GM12878 (cell line): ENCODE measurements around the gene GRIN2A. TPM values are rescaled to one million over a fixed set of nuclear protein-coding genes. Genes with fewer than 3 reads are reported as not detected.

ENCODE experiments used
- ATAC-seq: fragments of 200-7000 bp; cut with Tn5 transposase; 3 replicates; pipeline ENCODE4 v1.9.1; 2020; ENCODE audit warnings: mild to moderate bottlenecking, moderate library complexity
- BruUV-seq: library from RNA; stranded (reverse); fragments of 400-500 nt; replicated peaks from 2 replicates; lab custom pipeline; 2021; lab: Mats Ljungman, UMichigan
- CTCF ChIA-PET: fragments of 300-600 bp; sonication (Branson Sonifier 250); formaldehyde crosslinking; extraction: SDS; loops from one replicate; lab custom pipeline; 2021; ENCODE audit warnings: inconsistent platforms; lab: Yijun Ruan, JAX
- POLR2A ChIA-PET: fragments of 350-600 bp; formaldehyde crosslinking; extraction: SDS; loops from one replicate; lab custom pipeline; 2021; ENCODE audit warnings: inconsistent platforms; lab: Charles Lee
- RAD21 ChIA-PET: fragments of 300-600 bp; sonication (Branson Sonifier 250); formaldehyde crosslinking; loops from one replicate; lab custom pipeline; 2023; ENCODE audit warnings: antibody characterized with exemption; ENCODE audit not compliant: unreplicated experiment; lab: Charles Lee
- SMC1A ChIA-PET: fragments of 300-600 bp; sonication (Branson Sonifier 250); formaldehyde crosslinking; loops from one replicate; lab custom pipeline; 2023; ENCODE audit not compliant: unreplicated experiment, uncharacterized antibody; lab: Charles Lee
- DNase-seq: peaks from one replicate; pipeline ENCODE4 v3.0.0-alpha.2; 2011; ENCODE audit warnings: low read depth, low spot score
- FAIRE-seq: peaks from 3 replicates; lab custom pipeline; 2011; peaks lifted over from hg19 to GRCh38; lab: Jason Lieb, UNC
- H2AFZ ChIP-seq: 2 replicates; pipeline ENCODE4 v1.6.0; 2011; ENCODE audit warnings: low read depth, low read length, control low read depth; ENCODE audit not compliant: control insufficient read depth
- H3K27ac ChIP-seq: 2 replicates; pipeline ENCODE4 v1.5.1; 2011; ENCODE audit warnings: control low read depth; ENCODE audit not compliant: control insufficient read depth, insufficient read depth
- H3K27me3 ChIP-seq, 2 experiments: replicated peaks in 1 of 2; 2 replicates each; pipeline versions ENCODE4 v1.6.0 to v1.6.1; 2011; ENCODE audit warnings: low read length in 1 of 2; ENCODE audit not compliant: control insufficient read depth in 2 of 2, insufficient read depth in 2 of 2
- H3K36me3 ChIP-seq, 2 experiments: 2 replicates each; pipeline ENCODE4 v1.5.1; 2011; ENCODE audit warnings: low read length in 1 of 2; ENCODE audit not compliant: control insufficient read depth in 2 of 2, insufficient read depth in 2 of 2
- H3K4me1 ChIP-seq: 2 replicates; pipeline ENCODE4 v1.6.1; 2011; ENCODE audit warnings: mild to moderate bottlenecking, low read length, moderate library complexity, mixed read lengths; ENCODE audit not compliant: control insufficient read depth, insufficient read depth
- H3K4me2 ChIP-seq: 2 replicates; pipeline ENCODE4 v1.6.0; 2011; ENCODE audit warnings: control low read depth; ENCODE audit not compliant: control insufficient read depth, insufficient read depth
- H3K4me3 ChIP-seq: fragments of 200-600 bp; sonication (generic); 2 replicates; pipeline ENCODE4 v1.5.1; 2016
- H3K79me2 ChIP-seq: 2 replicates; pipeline ENCODE4 v1.6.0; 2011; ENCODE audit warnings: low read length; ENCODE audit not compliant: control insufficient read depth, insufficient read depth
- H3K9ac ChIP-seq: 2 replicates; pipeline ENCODE4 v1.8.0; 2011; ENCODE audit warnings: low read length, control low read depth, mixed read lengths; ENCODE audit not compliant: control insufficient read depth, insufficient read depth
- H3K9me3 ChIP-seq: replicated peaks from 3 replicates; pipeline ENCODE4 v1.5.1; 2011; ENCODE audit warnings: mild to moderate bottlenecking, low read length; ENCODE audit not compliant: control insufficient read depth, insufficient read depth
- H4K20me1 ChIP-seq: 2 replicates; pipeline ENCODE4 v1.6.0; 2011; ENCODE audit not compliant: control insufficient read depth, insufficient read depth
- SMAD1 ChIP-seq: fragments of 450-650 bp; IDR thresholded peaks from 2 replicates; pipeline ENCODE4 v1.6.1; 2018; ENCODE audit warnings: mild to moderate bottlenecking, low read depth; ENCODE audit not compliant: partially characterized antibody
- TCF12 ChIP-seq: IDR thresholded peaks from 2 replicates; pipeline ENCODE4 v1.6.1; 2011; ENCODE audit warnings: low read depth, mild to moderate bottlenecking, low read length
- ZNF384 ChIP-seq: IDR thresholded peaks from 2 replicates; pipeline ENCODE4 v1.6.1; 2012; ENCODE audit warnings: low read depth, mild to moderate bottlenecking, low read length, improper control_type of control experiment, borderline replicate concordance
- WGBS: methylation state at CpG from one replicate; pipeline ENCODE4 v1.1.6; 2016; ENCODE audit warnings: low lambda C conversion rate; ENCODE audit not compliant: insufficient replicate concordance, insufficient coverage; ENCODE audit errors: missing lambda C conversion rate; 5-methylcytosine and 5-hydroxymethylcytosine counted together
- in situ Hi-C: fragments of 300-500 bp; cut with MboI; formaldehyde crosslinking; loops from 9 replicates; pipeline ENCODE4 v1.14.3; 2018; ENCODE audit warnings: mixed read lengths
- intact Hi-C: fragments of 100-400 bp; cut with micrococcal nuclease; formaldehyde crosslinking; loops from one replicate; pipeline ENCODE4 v1.14.2; 2022; ENCODE audit not compliant: unreplicated experiment
- polyA plus RNA-seq, 11 experiments: library from polyadenylated mRNA; depleted of rRNA in 4 of 11; unstranded in 6 of 11; stranded (reverse) in 5 of 11; fragments of >200 nt; fragmentation: Nextera tagmentation in 4 of 11; fragmentation: Illumina TruSeq in 1 of 11; extraction: Ambion mirVana in 4 of 11; extraction: Trizol in 1 of 11; gene quantifications; 1 replicate in 1 of 11; 2 replicates in 10 of 11; pipeline versions ENCODE4 v1.2.1 to v1.2.3, GENCODE V29; 2011 to 2016; ENCODE audit warnings: inconsistent platforms in 2 of 11, missing spikeins in 2 of 11, low read depth in 1 of 11
- total RNA-seq, 4 experiments: library from RNA; depleted of rRNA in 3 of 4; stranded (reverse); fragments of >200 nt in 3 of 4; fragmentation: Illumina TruSeq in 1 of 4; extraction: Trizol in 1 of 4; gene quantifications; 2 replicates each; pipeline versions ENCODE4 v1.2.1 to v1.2.3, GENCODE V29; 2013 to 2021
- TF ChIP-seq, protein P1 (sequence below): fragments of 450-650 bp; IDR thresholded peaks from 2 replicates; pipeline ENCODE4 v1.6.1; 2018; ENCODE audit warnings: borderline replicate concordance, mild to moderate bottlenecking; ENCODE audit not compliant: partially characterized antibody

GRIN2A gene
- total and polyA plus RNA-seq, 10 of the 15 experiments (the other 5 are each of a cell fraction or from before 2014, with no cell fraction given) = 2.4 to 13.3 (median 7.3) TPM

DNA sequence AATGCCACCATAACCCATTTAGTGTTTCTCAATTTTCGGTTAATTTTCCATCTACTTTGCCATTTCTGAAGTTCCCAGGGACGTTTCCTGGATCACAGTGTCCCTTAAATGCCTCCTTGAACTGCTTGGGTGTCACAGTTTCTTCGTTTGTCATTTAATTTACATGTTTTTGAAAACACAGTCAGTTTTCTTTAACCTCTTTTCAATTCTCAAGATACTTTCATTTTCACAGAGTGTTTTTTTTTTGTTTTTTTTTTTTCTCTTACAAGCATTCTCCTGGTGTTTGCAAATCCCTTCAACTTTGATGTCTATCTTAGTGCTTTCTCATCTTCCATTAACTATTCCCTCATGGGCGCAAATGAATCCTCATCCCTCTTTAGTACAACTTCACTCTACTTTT lies 283.7 kb downstream of the GRIN2A start:
- peaks cover 13% of the 10 kb centered on the region for H3K4me1 ChIP-seq
- H3K27me3 ChIP-seq = no peaks in the 10 kb centered on the region
- POLR2A ChIA-PET = interaction anchor here (0.7 to 1.6 kb wide), 3 partner anchors 8 to 53 kb away, joined by 4 to 8 read pairs (median 5); no protein-coding TSS in a partner anchor
- TF ChIP-seq SMAD1 (no peak), ZNF384 (peak; percentile 81), TCF12 (no peak)
- TF ChIP-seq, protein P1, sequence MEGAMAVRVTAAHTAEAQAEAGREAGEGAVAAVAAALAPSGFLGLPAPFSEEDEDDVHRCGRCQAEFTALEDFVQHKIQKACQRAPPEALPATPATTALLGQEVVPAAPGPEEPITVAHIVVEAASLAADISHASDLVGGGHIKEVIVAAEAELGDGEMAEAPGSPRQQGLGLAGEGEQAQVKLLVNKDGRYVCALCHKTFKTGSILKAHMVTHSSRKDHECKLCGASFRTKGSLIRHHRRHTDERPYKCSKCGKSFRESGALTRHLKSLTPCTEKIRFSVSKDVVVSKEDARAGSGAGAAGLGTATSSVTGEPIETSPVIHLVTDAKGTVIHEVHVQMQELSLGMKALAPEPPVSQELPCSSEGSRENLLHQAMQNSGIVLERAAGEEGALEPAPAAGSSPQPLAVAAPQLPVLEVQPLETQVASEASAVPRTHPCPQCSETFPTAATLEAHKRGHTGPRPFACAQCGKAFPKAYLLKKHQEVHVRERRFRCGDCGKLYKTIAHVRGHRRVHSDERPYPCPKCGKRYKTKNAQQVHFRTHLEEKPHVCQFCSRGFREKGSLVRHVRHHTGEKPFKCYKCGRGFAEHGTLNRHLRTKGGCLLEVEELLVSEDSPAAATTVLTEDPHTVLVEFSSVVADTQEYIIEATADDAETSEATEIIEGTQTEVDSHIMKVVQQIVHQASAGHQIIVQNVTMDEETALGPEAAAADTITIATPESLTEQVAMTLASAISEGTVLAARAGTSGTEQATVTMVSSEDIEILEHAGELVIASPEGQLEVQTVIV = no peak
- TF ChIP-seq, all 136 proteins: peak for 1
- 23% methylated on average over 4 of the region's 4 CpGs for WGBS
- no peaks in the 10 kb centered on the region for H3K36me3 ChIP-seq
- H3K4me2 ChIP-seq = peak overlapping the region; percentile 75
- CTCF ChIA-PET = interaction anchor here (0.5 to 1.9 kb wide), 3 partner anchors 10 to 402 kb away, joined by 3 to 8 read pairs (median 4); no protein-coding TSS in a partner anchor
- H3K27ac ChIP-seq = peak overlapping the region; percentile 54; the same call in 1 of the 2 replicates
- DNase-seq (no peak), FAIRE-seq (no peak), ATAC-seq (peak; percentile 73)
- SMC1A ChIA-PET = interaction anchor here (1.0 to 2.4 kb wide), 6 partner anchors 10 to 68 kb away, joined by 3 to 16 read pairs (median 4); no protein-coding TSS in a partner anchor
- intact Hi-C loops (no loop called here), in situ Hi-C loops (no loop called here)
- no peaks in the 10 kb centered on the region for H3K79me2 ChIP-seq
- H3K9ac ChIP-seq = no peak overlapping the region
- no peak overlapping the region for H3K4me3 ChIP-seq
- H4K20me1 ChIP-seq = no peaks in the 10 kb centered on the region
- no TSS peak for BruUV-seq
- H3K9me3 ChIP-seq = no peaks in the 10 kb centered on the region; the same call in 2 of the 3 replicates
- RAD21 ChIA-PET = interaction anchor here (0.7 to 1.0 kb wide), 2 partner anchors 16 to 36 kb away, joined by 4 to 5 read pairs; no protein-coding TSS in a partner anchor
- H2AFZ ChIP-seq = peak overlapping the region; percentile 40
